Renal pelvis (tissue), 12 donors: ENCODE measurements around the gene TTLL4. TPM values are rescaled to one million over a fixed set of nuclear protein-coding genes. Genes with fewer than 3 reads are reported as not detected.

Experiments
- DNase-seq: peaks from one replicate; pipeline ENCODE4 v3.0.0-alpha.2; 2013
- long read RNA-seq, 16 experiments: transcript quantifications; one replicate each; lab custom pipeline, GENCODE V29; 2026
- polyA plus RNA-seq, 3 donors: library from polyadenylated mRNA; unstranded; fragments of 120-200 nt; gene quantifications; one replicate each; pipeline ENCODE4 v1.2.1, GENCODE V29; 2013; ENCODE audit not compliant: insufficient read length in 3 of 3

The TTLL4 gene
- polyA plus RNA-seq: 10 to 100 TPM; 30.6 to 44.1 (median 40.2) TPM
- long read RNA-seq, donor 1, partial matches to known transcripts: 9 of 12 reads
- long read RNA-seq, donor 1, other reads (novel, unspliced or antisense): 0 of 12 reads
- long read RNA-seq, donor 2, full-length matches to known transcripts: 6 of 18 reads
- long read RNA-seq, donor 2, partial matches to known transcripts: 12 of 18 reads
- long read RNA-seq, donor 2, other reads (novel, unspliced or antisense): 0 of 18 reads
- long read RNA-seq, donor 3, partial matches to known transcripts: 5 of 9 reads
- long read RNA-seq, donor 3, other reads (novel, unspliced or antisense): 0 of 9 reads
- long read RNA-seq, donor 4, partial matches to known transcripts: 0 of 1 reads
- long read RNA-seq, donor 4, other reads (novel, unspliced or antisense): 0 of 1 reads
- long read RNA-seq, donor 5, full-length matches to known transcripts: 1 of 1 reads
- long read RNA-seq, donor 5, partial matches to known transcripts: 0 of 1 reads
- long read RNA-seq, donor 5, other reads (novel, unspliced or antisense): 0 of 1 reads
- long read RNA-seq, donor 6, full-length matches to known transcripts: 3 of 19 reads
- long read RNA-seq, donor 6, partial matches to known transcripts: 16 of 19 reads
- long read RNA-seq, donor 6, other reads (novel, unspliced or antisense): 0 of 19 reads
- long read RNA-seq, donor 7, full-length matches to known transcripts: 3 of 3 reads
- long read RNA-seq, donor 7, partial matches to known transcripts: 0 of 3 reads
- long read RNA-seq, donor 7, other reads (novel, unspliced or antisense): 0 of 3 reads
- long read RNA-seq, donor 8: 0 reads
- long read RNA-seq, donor 9, partial matches to known transcripts: 8 of 12 reads
- long read RNA-seq, donor 9, other reads (novel, unspliced or antisense): 0 of 12 reads
- long read RNA-seq, donor 10, partial matches to known transcripts: 12 of 16 reads
- long read RNA-seq, donor 10, other reads (novel, unspliced or antisense): 0 of 16 reads
- long read RNA-seq, donor 11, partial matches to known transcripts: 8 of 8 reads
- long read RNA-seq, donor 11, other reads (novel, unspliced or antisense): 0 of 8 reads
- long read RNA-seq, donor 12, full-length matches to known transcripts: 7 of 25 reads
- long read RNA-seq, donor 12, partial matches to known transcripts: 18 of 25 reads
- long read RNA-seq, donor 12, other reads (novel, unspliced or antisense): 0 of 25 reads
- long read RNA-seq, donor 13, partial matches to known transcripts: 5 of 8 reads
- long read RNA-seq, donor 13, other reads (novel, unspliced or antisense): 0 of 8 reads
- long read RNA-seq, donor 14: 0 reads
- long read RNA-seq, donor 15, full-length matches to known transcripts: 1 of 28 reads
- long read RNA-seq, donor 15, partial matches to known transcripts: 27 of 28 reads
- long read RNA-seq, donor 15, other reads (novel, unspliced or antisense): 0 of 28 reads
- long read RNA-seq, donor 16, partial matches to known transcripts: 7 of 9 reads
- long read RNA-seq, donor 16, other reads (novel, unspliced or antisense): 0 of 9 reads

DNA sequence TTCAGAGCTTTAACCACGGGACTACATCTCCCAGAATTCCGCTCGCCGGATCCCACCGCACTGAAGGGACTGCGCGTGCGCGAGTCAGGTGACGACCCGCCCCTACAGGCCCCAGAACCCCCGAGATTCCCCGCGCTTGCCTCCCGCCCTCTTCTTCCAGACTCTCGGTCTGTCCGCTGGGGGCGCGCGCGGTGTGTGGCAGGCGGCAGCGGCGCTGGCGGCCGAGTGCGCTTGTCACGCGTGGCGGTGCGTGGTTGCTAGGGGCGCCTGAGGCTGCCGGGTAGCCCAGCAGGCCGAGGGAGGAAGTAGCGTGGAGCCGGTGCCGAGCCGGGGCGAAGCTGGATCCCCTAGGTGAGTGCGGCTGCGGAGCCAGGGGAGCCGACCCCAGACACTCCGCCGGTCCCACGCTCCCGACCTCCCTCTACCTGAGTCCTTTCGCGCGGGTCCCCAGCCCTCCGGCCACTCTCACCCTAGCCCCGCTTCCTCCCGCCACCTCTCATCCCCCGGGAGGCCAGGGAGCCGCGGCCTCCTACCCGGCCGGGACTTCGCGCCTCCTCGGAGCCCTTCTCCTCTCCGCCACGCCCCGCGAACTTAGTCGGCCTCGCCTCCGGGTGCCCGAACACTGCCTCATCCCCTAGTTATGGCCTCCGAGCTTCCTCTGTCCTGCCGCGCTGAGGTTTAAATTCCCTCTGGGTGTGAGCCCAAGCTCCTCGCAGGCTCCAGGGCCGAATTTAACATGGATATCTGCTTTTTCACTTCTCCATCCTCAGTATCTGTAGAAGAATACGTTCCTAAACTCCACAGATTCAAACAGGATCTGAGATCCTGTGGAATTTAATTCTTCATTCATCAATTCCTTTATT, at the start of gene TTLL4:
TTLL4 (plus strand) TSS at position 149 of the 863 bp plus-strand sequence. CDS start 26,842 bp downstream, outside the sequence.
- DNase-seq: peak; percentile 97

DNA sequence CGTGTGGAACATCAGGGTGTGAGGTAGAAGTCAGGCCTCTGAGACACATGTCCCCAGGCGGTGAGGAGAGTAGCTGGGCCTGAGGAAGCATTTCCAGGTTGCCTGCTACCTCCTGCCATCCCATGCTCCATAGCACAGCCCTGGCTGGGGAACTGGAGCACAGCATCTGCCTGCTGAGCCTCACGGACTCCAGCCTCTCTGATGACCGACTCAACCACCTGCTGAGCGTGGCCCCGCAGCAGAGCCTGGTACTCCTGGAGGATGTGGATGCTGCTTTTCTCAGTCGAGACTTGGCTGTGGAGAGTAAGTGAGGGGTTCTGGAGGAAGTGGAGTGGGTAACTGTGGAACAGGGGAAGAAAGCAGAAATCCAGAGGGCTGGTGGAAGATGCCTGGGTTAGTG, 48.3 kb upstream of the TTLL4 start:
- DNase-seq: no peak

DNA sequence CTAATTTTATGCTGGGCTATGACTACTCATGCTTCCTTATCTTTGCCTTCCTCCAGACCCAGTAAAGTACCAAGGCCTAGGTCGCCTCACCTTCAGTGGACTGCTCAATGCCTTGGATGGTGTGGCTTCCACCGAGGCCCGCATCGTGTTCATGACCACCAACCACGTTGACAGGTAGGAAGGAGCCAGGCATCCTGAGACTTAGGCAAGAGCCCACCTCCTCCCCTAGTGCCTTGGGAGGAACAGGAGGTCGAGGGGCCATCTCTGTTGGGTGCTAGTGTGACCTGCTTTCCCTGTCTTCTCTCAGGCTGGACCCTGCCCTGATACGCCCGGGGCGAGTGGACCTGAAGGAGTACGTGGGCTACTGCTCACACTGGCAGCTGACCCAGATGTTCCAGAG, 47.8 kb upstream of the TTLL4 start:
- no peak for DNase-seq

DNA sequence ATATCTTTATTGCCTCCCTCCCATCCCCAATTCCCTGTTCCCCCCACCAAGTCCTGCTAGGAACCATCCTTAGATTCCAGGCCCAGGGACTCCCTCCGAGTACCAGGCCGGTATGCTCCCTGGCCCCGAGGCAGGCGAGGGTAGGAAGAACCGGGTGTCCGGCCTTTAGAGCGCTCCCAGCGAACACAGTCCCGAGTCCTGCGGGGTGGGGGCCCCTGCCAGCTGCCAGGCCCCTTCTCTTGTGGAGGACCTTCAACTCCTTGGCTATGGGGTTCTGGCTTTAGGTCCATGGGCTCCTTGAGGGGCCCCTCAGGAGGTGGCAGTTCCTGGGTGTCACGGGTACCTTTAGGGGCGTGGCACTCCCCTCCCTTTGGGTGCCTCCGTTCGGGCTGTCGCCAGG, 46.7 kb upstream of the TTLL4 start:
- DNase-seq: no peak

- DNase-seq: no peak
Observed at GRCh38 chr2:218664653-218665052, 46.0 kb upstream of the TTLL4 start.

GRCh38 chr2:218671097-218671653, 39.5 kb upstream of the TTLL4 start:
- DNase-seq: peak; percentile 4

DNA sequence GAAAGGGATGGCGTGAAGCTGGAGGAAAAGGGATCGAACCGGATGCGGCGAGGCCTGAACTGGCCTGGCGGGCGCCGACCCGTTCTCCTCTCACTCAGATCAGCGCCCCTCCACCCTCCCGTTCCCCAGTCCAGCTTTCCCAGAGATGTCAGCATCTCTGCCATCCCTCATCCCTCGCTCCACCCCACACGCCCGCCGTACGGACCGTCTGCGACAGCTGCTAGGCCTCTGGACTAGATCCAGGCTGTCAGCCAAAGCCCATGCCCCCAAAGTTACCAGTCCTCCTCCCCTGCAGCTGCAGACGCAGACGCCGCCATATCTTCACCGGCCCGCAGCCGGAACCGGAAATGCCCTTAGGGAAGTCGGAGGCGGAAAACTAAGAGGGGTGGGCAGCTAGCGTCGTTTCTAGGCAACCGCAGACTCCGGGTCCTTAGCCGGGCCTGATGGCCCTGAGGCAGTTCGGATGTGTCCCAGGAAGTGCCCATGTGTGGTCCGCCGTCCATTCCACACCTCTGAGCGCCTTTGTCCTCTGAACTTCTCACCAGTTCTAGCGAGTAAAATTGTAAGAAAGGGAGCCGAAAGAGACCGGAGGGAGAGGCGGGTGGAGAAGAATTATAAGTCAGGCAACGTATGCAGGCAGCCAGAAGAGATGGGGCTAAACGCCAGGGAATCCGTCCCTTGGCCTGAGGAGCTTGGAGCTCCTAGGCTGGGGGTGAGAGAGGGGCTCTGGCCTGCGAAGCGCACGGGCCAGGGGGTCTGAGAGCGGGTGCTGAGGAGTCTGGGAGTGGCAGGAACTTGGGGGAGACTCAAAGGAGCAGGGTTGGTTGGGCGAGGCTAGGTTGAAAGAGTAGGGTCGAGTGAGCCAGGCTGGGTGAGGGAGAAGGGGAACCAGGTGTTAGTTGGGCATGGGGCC, 38.7 kb upstream of the TTLL4 start, which contains the start of the genes RNF25 and STK36:
RNF25 (minus strand) TSS at position 349 of the 913 bp plus-strand sequence; CDS start at position 317, 32 bp downstream.
STK36 (plus strand) TSS at position 433 of the 913 bp plus-strand sequence. CDS start 744 bp downstream, outside the sequence.
- peak; percentile 92 for DNase-seq

- no peak for DNase-seq
Observed at GRCh38 chr2:218679119-218679518, 31.5 kb upstream of the TTLL4 start.

DNA sequence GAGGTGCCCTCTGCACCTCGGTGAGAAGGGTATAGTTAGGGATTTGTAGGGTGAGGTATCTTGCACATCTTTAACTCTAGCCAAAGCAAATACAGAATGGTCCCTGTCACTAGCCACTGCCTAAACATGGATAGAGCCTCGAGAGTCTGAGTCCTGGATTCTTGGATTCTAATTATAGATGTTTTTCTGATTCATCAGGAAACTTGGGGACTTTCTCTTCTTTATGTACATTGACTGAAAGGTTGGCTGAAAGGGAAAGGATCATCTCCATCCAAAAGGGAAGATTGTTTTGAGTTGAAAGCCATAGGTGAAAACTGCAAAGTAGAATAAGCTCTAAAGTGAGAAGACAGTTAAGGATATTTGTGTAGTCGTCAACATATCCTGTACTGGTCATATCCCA, 30.6 kb upstream of the TTLL4 start:
- DNase-seq: no peak

- DNase-seq: peak; percentile 65
Observed at GRCh38 chr2:218687400-218688060, 23.1 kb upstream of the TTLL4 start.

- no peak for DNase-seq
Observed at GRCh38 chr2:218691234-218691633, 19.4 kb upstream of the TTLL4 start.

GRCh38 chr2:218694405-218695145, 16.1 kb upstream of the TTLL4 start:
- DNase-seq: no peak

- no peak for DNase-seq
Observed at GRCh38 chr2:218698885-218699284, 11.8 kb upstream of the TTLL4 start.

GRCh38 chr2:218701806-218702205, 8.8 kb upstream of the TTLL4 start:
- no peak for DNase-seq

DNA sequence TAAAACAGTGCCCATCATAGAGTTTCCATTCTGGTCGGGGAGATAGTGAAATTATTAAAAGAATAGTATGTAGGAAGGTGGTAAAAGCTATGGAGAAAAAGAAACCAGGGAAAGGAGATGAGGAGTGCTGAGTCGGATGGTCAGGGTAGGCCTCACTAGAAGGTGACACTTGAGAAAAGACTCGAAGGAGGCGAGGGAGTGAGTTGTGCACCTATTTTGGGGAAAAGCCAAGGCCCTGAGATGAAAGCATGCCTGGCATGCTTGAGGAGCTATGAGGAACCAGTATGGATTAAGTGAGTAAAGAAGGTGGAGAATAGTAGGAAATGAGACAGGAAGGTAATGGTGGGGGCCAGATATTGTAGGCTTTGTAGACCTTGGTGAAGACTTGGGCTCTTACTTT, 7.3 kb upstream of the TTLL4 start:
- no peak for DNase-seq

DNA sequence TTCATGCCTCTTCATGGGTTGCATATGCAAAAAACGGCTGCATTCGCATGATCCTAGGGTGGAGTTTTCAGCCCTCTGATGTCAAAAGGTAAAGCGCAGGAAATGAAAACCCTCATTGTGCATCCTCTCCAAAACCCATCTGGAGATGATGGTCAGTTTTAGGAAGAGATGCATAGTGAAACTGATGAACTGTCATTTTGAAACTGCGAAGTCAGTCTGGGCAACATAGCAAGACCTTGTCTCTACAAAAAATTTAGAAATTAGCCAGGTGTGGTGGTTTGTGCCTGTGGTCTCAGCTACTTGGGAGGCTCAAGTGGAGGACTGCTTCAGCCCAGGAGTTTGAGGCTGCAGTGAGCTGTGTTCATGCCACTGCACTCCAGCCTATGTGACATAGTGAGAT, 2.5 kb upstream of the TTLL4 start:
- DNase-seq: no peak

- no peak for DNase-seq
Observed at GRCh38 chr2:218709908-218710307, 727 bp upstream of the TTLL4 start.
